Nephron progenitor cell (in vitro differentiated cells): ENCODE results near the gene KRTCAP3.

Source experiments
- DNase-seq: peaks from one replicate; pipeline ENCODE4 v3.0.0; 2021
- H3K27ac Mint-ChIP-seq: 2 replicates; pipeline ENCODE4 v1.8.0; 2021; ENCODE audit warnings: mild to moderate bottlenecking, moderate library complexity, mixed read lengths
- H3K27me3 Mint-ChIP-seq: 2 replicates; pipeline ENCODE4 v1.8.0; 2021; ENCODE audit warnings: mild to moderate bottlenecking, low read depth, mixed read lengths; ENCODE audit not compliant: poor library complexity
- H3K36me3 Mint-ChIP-seq: 2 replicates; pipeline ENCODE4 v1.8.0; 2021; ENCODE audit warnings: low read depth, mixed read lengths
- H3K4me1 Mint-ChIP-seq: 2 replicates; pipeline ENCODE4 v1.8.0; 2021; ENCODE audit warnings: mixed read lengths
- H3K4me3 Mint-ChIP-seq: 2 replicates; pipeline ENCODE4 v1.8.0; 2021; ENCODE audit warnings: mild to moderate bottlenecking, moderate library complexity, mixed read lengths
- H3K9me3 Mint-ChIP-seq: 2 replicates; pipeline ENCODE4 v1.8.0; 2021; ENCODE audit warnings: mild to moderate bottlenecking, moderate library complexity, mixed read lengths
- CTCF ChIP-seq: fragments of 200-600 bp; sonication (generic); IDR thresholded peaks from 2 replicates; pipeline ENCODE4 v1.5.0; 2021; ENCODE audit warnings: antibody characterized with exemption

The KRTCAP3 gene

DNA sequence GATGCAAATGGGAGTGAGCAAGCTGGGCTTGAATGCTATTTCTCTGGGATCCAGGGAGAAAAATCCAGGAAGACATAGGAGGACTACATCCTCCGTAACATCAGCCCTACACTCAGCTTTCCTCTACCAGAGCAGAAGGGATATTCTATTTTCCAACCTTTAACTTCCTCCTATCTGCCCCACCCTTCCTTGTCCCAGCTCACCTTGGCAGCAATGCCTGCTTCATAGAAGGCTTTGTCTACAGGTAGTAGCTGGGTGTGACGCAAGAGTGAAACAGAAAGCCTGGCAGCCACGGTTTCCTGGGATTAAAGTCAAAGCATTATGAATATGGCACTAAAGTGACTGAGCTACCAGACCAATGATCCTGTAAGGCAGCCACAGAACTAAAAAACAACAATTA, 3.9 kb downstream of the KRTCAP3 start:
- TF ChIP-seq CTCF: no peak
- Mint-ChIP-seq H3K4me1 (peaks cover 17% of the 10 kb centered on the region), H3K36me3 (peaks cover 58% of the 10 kb centered on the region), H3K4me3 (no peak overlapping the region), H3K9me3 (no peaks in the 10 kb centered on the region), H3K27me3 (no peaks in the 10 kb centered on the region), H3K27ac (no peak overlapping the region)
- no peak for DNase-seq

DNA sequence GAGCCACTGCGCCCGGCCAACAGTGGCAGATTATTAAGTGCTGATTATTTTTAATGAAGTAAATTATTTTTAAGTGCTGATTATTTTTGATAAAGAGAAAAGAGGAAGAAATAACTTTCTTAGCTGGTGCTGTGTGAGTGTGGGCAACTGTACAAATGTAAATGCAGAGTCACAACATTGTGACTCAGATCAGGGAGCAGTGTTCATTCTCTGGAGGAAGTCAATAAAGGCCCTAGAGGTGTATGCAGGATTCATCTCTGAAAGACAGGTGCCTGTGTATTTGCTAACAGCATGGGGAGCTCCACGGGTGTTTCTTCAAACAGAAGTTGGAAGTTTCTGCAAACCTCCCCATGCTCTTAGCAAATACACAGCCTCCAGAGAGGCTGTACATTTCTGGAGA, 6.2 kb downstream of the KRTCAP3 start:
- Mint-ChIP-seq H3K4me1 (peaks cover under 1% of the 10 kb centered on the region), H3K27ac (no peak overlapping the region), H3K36me3 (peaks cover 60% of the 10 kb centered on the region), H3K4me3 (no peak overlapping the region), H3K9me3 (no peaks in the 10 kb centered on the region), H3K27me3 (no peaks in the 10 kb centered on the region)
- no peak for DNase-seq
- TF ChIP-seq CTCF: no peak

DNA sequence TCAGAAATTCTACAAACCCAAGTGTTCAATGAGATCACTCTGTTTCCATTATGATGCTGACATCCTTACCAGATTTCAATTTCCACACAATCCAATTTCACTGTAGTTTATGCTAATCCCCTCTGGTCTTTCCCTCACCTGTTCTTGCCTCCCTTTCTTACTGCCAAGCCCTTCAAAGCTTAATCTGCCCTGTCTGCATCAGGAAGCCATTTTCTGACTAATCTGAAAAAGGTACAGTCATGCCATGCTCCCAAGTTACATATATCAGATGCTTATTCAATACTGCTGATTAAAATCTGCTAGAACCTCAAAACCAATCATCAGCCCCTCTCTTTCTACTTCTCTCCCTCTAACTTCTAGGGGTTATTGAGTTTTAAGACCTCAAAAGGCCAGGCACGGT, 8.9 kb downstream of the KRTCAP3 start:
- Mint-ChIP-seq H3K4me3 (no peak overlapping the region), H3K27me3 (peaks cover 3% of the 10 kb centered on the region), H3K36me3 (peaks cover 68% of the 10 kb centered on the region), H3K27ac (no peak overlapping the region), H3K9me3 (no peaks in the 10 kb centered on the region), H3K4me1 (no peaks in the 10 kb centered on the region)
- no peak for TF ChIP-seq CTCF
- no peak for DNase-seq

DNA sequence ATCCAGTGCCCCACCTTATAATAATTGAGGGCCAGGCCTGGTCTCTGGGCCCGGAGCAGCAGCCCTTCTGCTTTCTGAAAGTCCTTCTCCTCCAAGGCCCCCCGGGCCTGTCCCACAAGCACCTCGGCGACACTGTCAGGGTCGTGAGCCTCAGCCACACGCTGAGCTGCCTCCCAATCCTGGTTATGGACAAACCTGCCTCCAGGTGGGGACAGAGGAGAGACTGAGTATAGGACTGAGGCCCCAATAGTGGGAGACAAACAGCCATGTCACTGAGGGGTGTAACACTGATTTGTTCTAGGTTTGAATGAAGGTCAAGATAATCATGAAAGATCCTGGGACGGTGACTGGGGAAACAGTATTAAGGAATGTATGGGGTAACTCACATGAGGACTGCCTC, 11.8 kb downstream of the KRTCAP3 start:
- H3K4me1 Mint-ChIP-seq: no peaks in the 10 kb centered on the region
- no peak for DNase-seq
- peaks cover 66% of the 10 kb centered on the region for H3K36me3 Mint-ChIP-seq
- H3K4me3 Mint-ChIP-seq: no peak overlapping the region
- H3K27ac Mint-ChIP-seq: no peak overlapping the region
- TF ChIP-seq CTCF: no peak
- H3K27me3 Mint-ChIP-seq: peaks cover 3% of the 10 kb centered on the region
- H3K9me3 Mint-ChIP-seq: no peaks in the 10 kb centered on the region

GRCh38 chr2:27461118-27461517, 18.9 kb downstream of the KRTCAP3 start:
- no peak for TF ChIP-seq CTCF
- Mint-ChIP-seq H3K27me3 (no peaks in the 10 kb centered on the region), H3K27ac (no peak overlapping the region), H3K36me3 (peaks cover 20% of the 10 kb centered on the region), H3K9me3 (no peaks in the 10 kb centered on the region), H3K4me1 (no peaks in the 10 kb centered on the region), H3K4me3 (no peak overlapping the region)
- no peak for DNase-seq

DNA sequence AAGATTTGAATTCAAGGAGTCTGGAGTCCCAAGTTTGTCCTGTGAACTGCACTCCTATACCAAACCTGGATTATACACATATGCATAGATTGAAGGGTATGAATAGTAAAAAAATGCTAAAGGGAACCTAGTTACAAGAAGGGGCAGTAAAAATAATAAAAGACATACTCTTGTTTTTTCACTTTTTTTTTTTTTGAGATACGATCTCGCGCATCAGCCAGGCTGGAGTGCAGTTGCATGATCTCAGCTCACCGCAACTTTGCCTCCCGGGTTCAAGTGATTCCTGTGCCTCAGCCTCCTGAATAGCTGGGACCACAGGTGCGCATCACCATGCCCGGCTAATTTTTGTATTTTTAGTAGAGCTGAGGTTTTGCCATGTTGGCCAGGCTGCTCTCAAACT, 22.3 kb downstream of the KRTCAP3 start:
- Mint-ChIP-seq H3K9me3 (no peaks in the 10 kb centered on the region), H3K27me3 (peaks cover 3% of the 10 kb centered on the region), H3K36me3 (no peaks in the 10 kb centered on the region), H3K4me3 (no peak overlapping the region), H3K27ac (no peak overlapping the region), H3K4me1 (no peaks in the 10 kb centered on the region)
- no peak for TF ChIP-seq CTCF
- DNase-seq: no peak
